G401 (cell line): ENCODE results near the gene MEI1. TPM values are rescaled to one million over a fixed set of nuclear protein-coding genes. Genes with fewer than 3 reads are reported as not detected.
A peak's percentile ranks its signal among the peaks of the same experiment; 100 is the strongest.

Experiments used
- DNase-seq: peaks from one replicate; pipeline ENCODE4 v3.0.0-alpha.2; 2015; ENCODE audit warnings: low spot score
- in situ Hi-C: cut with HindIII; loops from 2 replicates; pipeline ENCODE4 v1.10.0; 2016; ENCODE audit warnings: low sequenced_read_pairs, mixed read lengths
- total RNA-seq: library from RNA; depleted of rRNA; stranded (reverse); fragments of >200 nt; shearing (Covaris generic); gene quantifications from 2 replicates; pipeline ENCODE4 v1.2.3, GENCODE V29; 2014

MEI1 gene
- total RNA-seq, 1 experiment from 2014 or later: not detected

GRCh38 chr22:41805639-41806038 is 106.3 kb downstream of the MEI1 start:
- DNase-seq: no peak
- in situ Hi-C loops: no loop called here

- in situ Hi-C loops: no loop called here
Measured at GRCh38 chr22:41808400-41808799, 109.1 kb downstream of the MEI1 start.

GRCh38 chr22:41810022-41810421 is 110.7 kb downstream of the MEI1 start:
- DNase-seq: no peak
- in situ Hi-C loops: no loop called here

More at GRCh38 chr22:41808400-41808799, 109.1 kb downstream of the MEI1 start:
- DNase-seq: no peak

- in situ Hi-C loops: no loop called here
- no peak for DNase-seq
Measured at GRCh38 chr22:41812805-41813545, 113.7 kb downstream of the MEI1 start.

- in situ Hi-C loops: no loop called here
- no peak for DNase-seq
Measured at GRCh38 chr22:41813726-41814410, 114.6 kb downstream of the MEI1 start.

- no peak for DNase-seq
- in situ Hi-C loops: no loop called here
Measured at GRCh38 chr22:41815716-41816115, 116.4 kb downstream of the MEI1 start.

GRCh38 chr22:41816241-41816640 is 116.9 kb downstream of the MEI1 start:
- no peak for DNase-seq
- in situ Hi-C loops: no loop called here

- DNase-seq: no peak
- in situ Hi-C loops: no loop called here
Measured at GRCh38 chr22:41816871-41817270, 117.6 kb downstream of the MEI1 start.

GRCh38 chr22:41818011-41818410 is 118.7 kb downstream of the MEI1 start:
- in situ Hi-C loops: no loop called here
- DNase-seq: no peak

- in situ Hi-C loops: no loop called here
- no peak for DNase-seq
Measured at GRCh38 chr22:41818596-41818995, 119.3 kb downstream of the MEI1 start.

- DNase-seq: no peak
- in situ Hi-C loops: no loop called here
Measured at GRCh38 chr22:41819257-41819656, 120.0 kb downstream of the MEI1 start.

- in situ Hi-C loops: no loop called here
Measured at GRCh38 chr22:41820447-41820846, 121.1 kb downstream of the MEI1 start.

GRCh38 chr22:41821471-41822316 is 122.4 kb downstream of the MEI1 start:
- no peak for DNase-seq
- in situ Hi-C loops: no loop called here

More at GRCh38 chr22:41820447-41820846, 121.1 kb downstream of the MEI1 start:
- DNase-seq: no peak

GRCh38 chr22:41822317-41823057 is 123.2 kb downstream of the MEI1 start:
- in situ Hi-C loops: no loop called here
- peak; percentile 81 for DNase-seq

GRCh38 chr22:41823797-41824196 is 124.5 kb downstream of the MEI1 start:
- in situ Hi-C loops: no loop called here
- DNase-seq: no peak

- in situ Hi-C loops: no loop called here
- no peak for DNase-seq
Measured at GRCh38 chr22:41825376-41825775, 126.1 kb downstream of the MEI1 start.

GRCh38 chr22:41826021-41826420 is 126.7 kb downstream of the MEI1 start:
- in situ Hi-C loops: no loop called here
- no peak for DNase-seq

- in situ Hi-C loops: no loop called here
- DNase-seq: no peak
Measured at GRCh38 chr22:41826430-41827383, 127.4 kb downstream of the MEI1 start.
